IMR-90 (cell line): ENCODE results near the gene RIPOR3. TPM values are rescaled to one million over a fixed set of nuclear protein-coding genes. Genes with fewer than 3 reads are reported as not detected.

Source experiments
- ATAC-seq: fragments of 200-7000 bp; cut with Tn5 transposase; 2 replicates; pipeline ENCODE4 v1.9.1; 2020; ENCODE audit warnings: low read depth, mild to moderate bottlenecking, moderate library complexity
- BruUV-seq: library from RNA; stranded (reverse); fragments of 400-500 nt; replicated peaks from 2 replicates; lab custom pipeline; 2021; lab: Mats Ljungman, UMichigan
- CTCF ChIA-PET: fragments of 300-600 bp; formaldehyde crosslinking; extraction: SDS; loops from one replicate; lab custom pipeline; 2021; ENCODE audit warnings: antibody characterized with exemption; lab: Yijun Ruan, JAX
- POLR2A ChIA-PET: fragments of 300-600 bp; sonication (Branson Sonifier 250); formaldehyde crosslinking; loops from one replicate; lab custom pipeline; 2022; ENCODE audit warnings: antibody characterized with exemption; ENCODE audit not compliant: unreplicated experiment; lab: Charles Lee
- DNase-seq: peaks from one replicate; pipeline ENCODE4 v3.0.0; 2013
- H2AFZ ChIP-seq: replicated peaks from 2 replicates; pipeline ENCODE3; 2013; ENCODE audit warnings: low read length, mild to moderate bottlenecking; ENCODE audit not compliant: poor library complexity
- H2AK5ac ChIP-seq: 2 replicates; pipeline ENCODE4 v1.6.1; 2013; ENCODE audit warnings: low read depth, low read length, inconsistent platforms
- H2AK9ac ChIP-seq: replicated peaks from 2 replicates; pipeline ENCODE3; 2013; ENCODE audit warnings: mild to moderate bottlenecking, low read depth, low read length, moderate library complexity; ENCODE audit not compliant: poor library complexity
- H2BK120ac ChIP-seq: 2 replicates; pipeline ENCODE4 v1.6.1; 2013; ENCODE audit warnings: low read depth, low read length, inconsistent platforms
- H2BK15ac ChIP-seq: 3 replicates; pipeline ENCODE4 v1.6.1; 2013; ENCODE audit warnings: low read depth, low read length, inconsistent platforms
- H2BK20ac ChIP-seq: 2 replicates; pipeline ENCODE4 v1.6.1; 2013; ENCODE audit warnings: low read depth, mild to moderate bottlenecking, inconsistent platforms, low read length, moderate library complexity
- H2BK5ac ChIP-seq: 2 replicates; pipeline ENCODE4 v1.6.1; 2013; ENCODE audit warnings: mild to moderate bottlenecking, low read depth, low read length, inconsistent platforms; ENCODE audit not compliant: poor library complexity, severe bottlenecking
- H3K14ac ChIP-seq: replicated peaks from 2 replicates; pipeline ENCODE4 v1.6.1; 2013; ENCODE audit warnings: low read depth, low read length, inconsistent platforms
- H3K18ac ChIP-seq: 2 replicates; pipeline ENCODE4 v1.6.1; 2013; ENCODE audit warnings: low read depth, low read length, control low read depth
- H3K23ac ChIP-seq: 2 replicates; pipeline ENCODE4 v1.6.1; 2013; ENCODE audit warnings: low read depth, low read length, inconsistent platforms
- H3K27ac ChIP-seq: 2 replicates; pipeline ENCODE4 v1.5.1; 2013; ENCODE audit warnings: mild to moderate bottlenecking, control low read depth, low read length; ENCODE audit not compliant: insufficient read depth
- H3K27me3 ChIP-seq: 2 replicates; pipeline ENCODE4 v1.6.1; 2013; ENCODE audit warnings: low read length; ENCODE audit not compliant: control insufficient read depth, insufficient read depth
- H3K36me3 ChIP-seq: 2 replicates; pipeline ENCODE4 v1.6.1; 2013; ENCODE audit warnings: low read length, mixed read lengths; ENCODE audit not compliant: control insufficient read depth, insufficient read depth
- H3K4ac ChIP-seq: 2 replicates; pipeline ENCODE4 v1.6.1; 2013; ENCODE audit warnings: low read depth, low read length, inconsistent platforms
- H3K4me1 ChIP-seq: 2 replicates; pipeline ENCODE4 v1.6.1; 2013; ENCODE audit warnings: low read length, mixed read lengths; ENCODE audit not compliant: control insufficient read depth, insufficient read depth
- H3K4me2 ChIP-seq: 2 replicates; pipeline ENCODE4 v1.6.1; 2013; ENCODE audit warnings: low read depth, mild to moderate bottlenecking, control low read depth, low read length, moderate library complexity
- H3K4me3 ChIP-seq: 2 replicates; pipeline ENCODE4 v1.5.1; 2013; ENCODE audit warnings: low read depth, mild to moderate bottlenecking, control low read depth, low read length, moderate library complexity; ENCODE audit not compliant: insufficient read depth
- H3K56ac ChIP-seq: 2 replicates; pipeline ENCODE4 v1.6.1; 2013; ENCODE audit warnings: low read length, inconsistent platforms; ENCODE audit not compliant: insufficient read depth; ENCODE audit errors: extremely low read depth
- H3K79me1 ChIP-seq, 2 experiments: 2 replicates each; pipeline ENCODE4 v1.6.1; 2013; ENCODE audit warnings: low read length in 2 of 2, inconsistent platforms in 1 of 2, low read depth in 1 of 2
- H3K9ac ChIP-seq: 2 replicates; pipeline ENCODE4 v1.6.1; 2013; ENCODE audit warnings: low read depth, low read length, control low read depth
- H3K9me1 ChIP-seq: 2 replicates; pipeline ENCODE4 v1.6.1; 2013; ENCODE audit warnings: low read length, inconsistent platforms; ENCODE audit not compliant: insufficient read depth
- H3K9me3 ChIP-seq: 2 replicates; pipeline ENCODE4 v1.6.1; 2013; ENCODE audit warnings: low read length; ENCODE audit not compliant: control insufficient read depth, insufficient read depth
- H4K20me1 ChIP-seq: 2 replicates; pipeline ENCODE4 v1.6.1; 2013; ENCODE audit warnings: low read length, inconsistent platforms; ENCODE audit not compliant: insufficient read depth
- H4K5ac ChIP-seq: 2 replicates; pipeline ENCODE4 v1.6.1; 2013; ENCODE audit warnings: mild to moderate bottlenecking, low read depth, low read length, control low read depth
- H4K8ac ChIP-seq, 2 experiments: 2 replicates each; pipeline ENCODE4 v1.6.1; 2013; ENCODE audit warnings: low read depth in 2 of 2, low read length in 2 of 2, control low read depth in 1 of 2, inconsistent platforms in 1 of 2
- H4K91ac ChIP-seq: 2 replicates; pipeline ENCODE4 v1.6.1; 2013; ENCODE audit warnings: low read depth, low read length, inconsistent platforms; ENCODE audit not compliant: insufficient read depth
- BHLHE40 ChIP-seq: fragments of 150-350 bp; IDR thresholded peaks from 2 replicates; pipeline ENCODE4 v1.6.1; 2016; ENCODE audit warnings: mild to moderate bottlenecking, low read depth, low read length
- MAFK ChIP-seq: IDR thresholded peaks from 2 replicates; pipeline ENCODE4 v1.6.1; 2012; ENCODE audit warnings: low read depth, low read length, improper control_type of control experiment
- MAZ ChIP-seq: IDR thresholded peaks from 2 replicates; pipeline ENCODE4 v1.6.1; 2012; ENCODE audit warnings: low read depth, mild to moderate bottlenecking, low read length, improper control_type of control experiment, moderate library complexity, borderline replicate concordance
- MXI1 ChIP-seq: IDR thresholded peaks from 2 replicates; pipeline ENCODE4 v1.6.1; 2012; ENCODE audit warnings: low read depth, mild to moderate bottlenecking, low read length, moderate library complexity, borderline replicate concordance
- NFE2L2 ChIP-seq: fragments of 150-350 bp; IDR thresholded peaks from 2 replicates; pipeline ENCODE4 v1.6.1; 2016; ENCODE audit warnings: low read depth, mild to moderate bottlenecking, low read length
- POLR2A ChIP-seq: IDR thresholded peaks from 2 replicates; pipeline ENCODE4 v1.6.1; 2012; ENCODE audit warnings: mild to moderate bottlenecking, low read depth, low read length
- RCOR1 ChIP-seq: IDR thresholded peaks from 2 replicates; pipeline ENCODE4 v1.6.1; 2012; ENCODE audit warnings: mild to moderate bottlenecking, low read length, improper control_type of control experiment; ENCODE audit not compliant: insufficient replicate concordance
- RFX5 ChIP-seq: IDR thresholded peaks from 2 replicates; pipeline ENCODE4 v1.8.0; 2012; ENCODE audit warnings: low read depth, mild to moderate bottlenecking, low read length, moderate library complexity
- SMC3 ChIP-seq: fragments of 150-350 bp; IDR thresholded peaks from 2 replicates; pipeline ENCODE4 v1.6.1; 2016; ENCODE audit warnings: low read depth, mild to moderate bottlenecking, antibody characterized with exemption, low read length, moderate library complexity
- WGBS, 2 experiments: methylation state at CpG; one replicate each; pipeline versions ENCODE4 v1.1.5 to v1.1.7; 2013; ENCODE audit warnings: missing lambda C conversion rate in 2 of 2; ENCODE audit not compliant: insufficient read length in 1 of 2; ENCODE audit errors: extremely low coverage in 2 of 2; 5-methylcytosine and 5-hydroxymethylcytosine counted together
- dilution Hi-C: fragments of 300-500 bp; cut with HindIII; formaldehyde crosslinking; loops from one replicate; pipeline ENCODE4 v1.14.3; 2018; ENCODE audit warnings: low sequenced_read_pairs; ENCODE audit not compliant: unreplicated experiment
- in situ Hi-C: fragments of 300-500 bp; cut with MboI; formaldehyde crosslinking; loops from 3 replicates; pipeline ENCODE4 v1.14.3; 2019; ENCODE audit warnings: low sequenced_read_pairs, inconsistent platforms, mixed read lengths
- intact Hi-C: fragments of 100-400 bp; cut with micrococcal nuclease; formaldehyde crosslinking; loops from 2 replicates; pipeline ENCODE4 v1.10.0; 2022
- polyA plus RNA-seq, 3 experiments: library from polyadenylated mRNA; depleted of rRNA; stranded (reverse); fragments of >200 nt; gene quantifications; 2 replicates each; pipeline ENCODE4 v1.2.3, GENCODE V29; 2012; ENCODE audit warnings: low replicate concordance in 1 of 3
- total RNA-seq: library from RNA; depleted of rRNA; stranded (reverse); fragments of >200 nt; gene quantifications from 2 replicates; pipeline ENCODE4 v1.2.3, GENCODE V29; 2012
- TF ChIP-seq, protein P1 (sequence below): fragments of 150-350 bp; IDR thresholded peaks from 2 replicates; pipeline ENCODE4 v1.6.1; 2016; ENCODE audit warnings: low read depth, mild to moderate bottlenecking, low read length, moderate library complexity, borderline replicate concordance
- TF ChIP-seq, protein P2 (sequence below): conservative IDR thresholded peaks from 2 replicates; pipeline ENCODE4 v1.5.1; 2012; ENCODE audit warnings: mild to moderate bottlenecking, low read depth, low read length, improper control_type of control experiment
- TF ChIP-seq, protein P3 (sequence below): fragments of 150-350 bp; IDR thresholded peaks from 2 replicates; pipeline ENCODE4 v1.6.1; 2017; ENCODE audit warnings: mild to moderate bottlenecking, antibody characterized with exemption, low read length, low read depth

RIPOR3 gene
- total and polyA plus RNA-seq, 2 of the 4 experiments (the other 2 are of a cell fraction) = 0.54 to 1.7 TPM

DNA sequence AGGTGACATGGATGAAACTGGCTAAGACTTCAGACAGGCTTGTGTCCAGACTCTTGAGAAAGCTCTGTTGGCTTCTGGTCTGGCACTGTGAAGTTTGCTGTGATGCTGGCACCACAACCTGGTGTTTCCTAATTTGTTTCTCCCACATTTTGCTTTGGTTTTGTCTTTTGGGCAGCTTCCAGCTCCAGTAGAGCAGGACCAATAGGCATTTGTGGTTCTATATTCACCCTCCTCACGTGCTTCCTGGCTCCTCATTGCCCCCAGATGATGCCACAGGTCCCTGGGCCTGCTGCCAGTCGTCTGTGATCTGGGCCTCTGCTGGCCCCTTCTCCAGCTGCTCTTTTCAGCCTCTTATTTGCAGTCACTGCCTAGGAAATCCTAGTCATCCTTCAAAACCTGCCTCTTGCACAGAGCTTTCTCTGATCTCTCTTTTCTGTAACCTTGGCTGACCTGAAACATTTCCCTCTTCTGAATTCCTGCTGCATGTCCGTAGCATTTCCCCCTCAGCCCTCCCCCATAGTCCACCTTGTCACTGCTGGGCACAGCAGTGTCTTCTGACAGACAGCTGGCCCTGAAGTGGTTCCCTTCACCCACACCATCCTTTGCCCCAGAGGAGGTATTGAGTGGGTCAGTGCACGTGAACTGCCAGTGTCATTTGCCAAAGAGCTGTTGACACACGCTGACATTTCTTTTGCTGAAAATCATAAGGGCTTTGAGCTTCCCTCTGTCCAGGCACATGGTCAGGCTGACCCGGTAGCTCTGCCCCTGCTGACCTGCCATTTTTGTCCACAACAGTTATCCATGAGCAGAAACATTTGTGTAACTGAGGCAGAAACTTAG lies 118.2 kb downstream of the RIPOR3 start:
- H3K4me1 ChIP-seq = peaks cover 15% of the 10 kb centered on the region
- BruUV-seq = no TSS peak
- 0 out of 2 replicates have a peak overlapping the region, but pooled peaks have one; percentile 27 for H3K9ac ChIP-seq
- TF ChIP-seq, protein P1, sequence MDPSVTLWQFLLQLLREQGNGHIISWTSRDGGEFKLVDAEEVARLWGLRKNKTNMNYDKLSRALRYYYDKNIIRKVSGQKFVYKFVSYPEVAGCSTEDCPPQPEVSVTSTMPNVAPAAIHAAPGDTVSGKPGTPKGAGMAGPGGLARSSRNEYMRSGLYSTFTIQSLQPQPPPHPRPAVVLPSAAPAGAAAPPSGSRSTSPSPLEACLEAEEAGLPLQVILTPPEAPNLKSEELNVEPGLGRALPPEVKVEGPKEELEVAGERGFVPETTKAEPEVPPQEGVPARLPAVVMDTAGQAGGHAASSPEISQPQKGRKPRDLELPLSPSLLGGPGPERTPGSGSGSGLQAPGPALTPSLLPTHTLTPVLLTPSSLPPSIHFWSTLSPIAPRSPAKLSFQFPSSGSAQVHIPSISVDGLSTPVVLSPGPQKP = no peak
- peak; percentile 73; the same call in 1 of the 2 replicates for TF ChIP-seq MAZ
- no peak for TF ChIP-seq RFX5
- no peak for TF ChIP-seq MAFK
- peak; percentile 92 for TF ChIP-seq BHLHE40
- TF ChIP-seq SMC3 = no peak
- no peak for TF ChIP-seq NFE2L2
- TF ChIP-seq MXI1 = no peak
- TF ChIP-seq RCOR1 = no peak
- no peak for TF ChIP-seq POLR2A
- TF ChIP-seq, protein P2, sequence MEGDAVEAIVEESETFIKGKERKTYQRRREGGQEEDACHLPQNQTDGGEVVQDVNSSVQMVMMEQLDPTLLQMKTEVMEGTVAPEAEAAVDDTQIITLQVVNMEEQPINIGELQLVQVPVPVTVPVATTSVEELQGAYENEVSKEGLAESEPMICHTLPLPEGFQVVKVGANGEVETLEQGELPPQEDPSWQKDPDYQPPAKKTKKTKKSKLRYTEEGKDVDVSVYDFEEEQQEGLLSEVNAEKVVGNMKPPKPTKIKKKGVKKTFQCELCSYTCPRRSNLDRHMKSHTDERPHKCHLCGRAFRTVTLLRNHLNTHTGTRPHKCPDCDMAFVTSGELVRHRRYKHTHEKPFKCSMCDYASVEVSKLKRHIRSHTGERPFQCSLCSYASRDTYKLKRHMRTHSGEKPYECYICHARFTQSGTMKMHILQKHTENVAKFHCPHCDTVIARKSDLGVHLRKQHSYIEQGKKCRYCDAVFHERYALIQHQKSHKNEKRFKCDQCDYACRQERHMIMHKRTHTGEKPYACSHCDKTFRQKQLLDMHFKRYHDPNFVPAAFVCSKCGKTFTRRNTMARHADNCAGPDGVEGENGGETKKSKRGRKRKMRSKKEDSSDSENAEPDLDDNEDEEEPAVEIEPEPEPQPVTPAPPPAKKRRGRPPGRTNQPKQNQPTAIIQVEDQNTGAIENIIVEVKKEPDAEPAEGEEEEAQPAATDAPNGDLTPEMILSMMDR = no peak
- TF ChIP-seq, protein P3, sequence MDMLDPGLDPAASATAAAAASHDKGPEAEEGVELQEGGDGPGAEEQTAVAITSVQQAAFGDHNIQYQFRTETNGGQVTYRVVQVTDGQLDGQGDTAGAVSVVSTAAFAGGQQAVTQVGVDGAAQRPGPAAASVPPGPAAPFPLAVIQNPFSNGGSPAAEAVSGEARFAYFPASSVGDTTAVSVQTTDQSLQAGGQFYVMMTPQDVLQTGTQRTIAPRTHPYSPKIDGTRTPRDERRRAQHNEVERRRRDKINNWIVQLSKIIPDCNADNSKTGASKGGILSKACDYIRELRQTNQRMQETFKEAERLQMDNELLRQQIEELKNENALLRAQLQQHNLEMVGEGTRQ = peak; percentile 66

More for the DNA sequence above, 118.2 kb downstream of the RIPOR3 start:
- peak; percentile 81 for DNase-seq
- 41% methylated on average over 3 of the region's 6 CpGs; no CpG with 5 or more reads in 1 of the 2 experiments for WGBS, 2 experiments
- Histone ChIP-seq H3K56ac (no peak overlapping the region), H3K14ac (peak overlapping the region; percentile 78), H3K9me3 (no peaks in the 10 kb centered on the region), H2BK5ac (peak overlapping the region; percentile 27), H3K79me1 (peaks cover 42 to 90% of the 10 kb centered on the region in 2 experiments), H3K23ac (peak overlapping the region; percentile 86; the same call in 1 of the 2 replicates), H3K18ac (no peak overlapping the region), H2BK20ac (no peak overlapping the region), H3K4ac (peak overlapping the region; percentile 44), H3K27ac (peak overlapping the region; percentile 45), H3K27me3 (no peaks in the 10 kb centered on the region), H3K4me2 (no peak overlapping the region), H2AK9ac (no peak overlapping the region), H4K91ac (no peak overlapping the region), H2AFZ (no peak overlapping the region), H2BK120ac (peak overlapping the region; percentile 1; the same call in 1 of the 2 replicates), H3K4me3 (no peak overlapping the region), H4K5ac (no peak overlapping the region; the same call in 1 of the 2 replicates), H4K8ac (peak overlapping the region in 1 of 2 experiments; percentile 24; a peak in 1 of 4 replicates), H4K20me1 (peaks cover 45% of the 10 kb centered on the region), H3K9me1 (peaks cover 31% of the 10 kb centered on the region), H2AK5ac (peak overlapping the region; percentile 54; the same call in 1 of the 2 replicates), H2BK15ac (0 out of 3 replicates have a peak overlapping the region, but pooled peaks have one; percentile 7), H3K36me3 (peaks cover 53% of the 10 kb centered on the region)
- in situ Hi-C loops = loop anchor here (5.0 kb wide), 1 partner anchor 61 kb away; the partner anchor contains the start of gene PTPN1
- ATAC-seq = peak; percentile 43
- dilution Hi-C loops = no loop called here
- ChIA-PET POLR2A (no interaction called here), CTCF (interaction anchor here (0.8 to 1.2 kb wide), 4 partner anchors 11 to 388 kb away, joined by 3 to 4 read pairs (median 4); no protein-coding TSS in a partner anchor)
- intact Hi-C loops = loop anchor here (1.0 kb wide), 1 partner anchor 63 kb away; the partner anchor contains the start of gene PTPN1
